Epithelial cell of esophagus (primary cell): ENCODE measurements around the gene SMAD9.

Source experiments
- DNase-seq: peaks from one replicate; pipeline ENCODE4 v3.0.0; 2010; ENCODE audit warnings: low read depth
- H3K4me3 ChIP-seq: 2 replicates; pipeline ENCODE4 v1.5.1; 2011; ENCODE audit warnings: mild to moderate bottlenecking, low read length, control low read depth
- TF ChIP-seq, protein P1 (sequence below): IDR thresholded peaks from 2 replicates; pipeline ENCODE4 v1.5.1; 2011; ENCODE audit warnings: low read depth, mild to moderate bottlenecking, low read length, control low read depth, inconsistent platforms; ENCODE audit not compliant: insufficient read depth; ENCODE audit errors: missing control alignments

The SMAD9 gene

GRCh38 chr13:36913463-36913862 is 6.6 kb downstream of the SMAD9 start:
- no peak for DNase-seq
- no peak overlapping the region for H3K4me3 ChIP-seq
- TF ChIP-seq, protein P1, sequence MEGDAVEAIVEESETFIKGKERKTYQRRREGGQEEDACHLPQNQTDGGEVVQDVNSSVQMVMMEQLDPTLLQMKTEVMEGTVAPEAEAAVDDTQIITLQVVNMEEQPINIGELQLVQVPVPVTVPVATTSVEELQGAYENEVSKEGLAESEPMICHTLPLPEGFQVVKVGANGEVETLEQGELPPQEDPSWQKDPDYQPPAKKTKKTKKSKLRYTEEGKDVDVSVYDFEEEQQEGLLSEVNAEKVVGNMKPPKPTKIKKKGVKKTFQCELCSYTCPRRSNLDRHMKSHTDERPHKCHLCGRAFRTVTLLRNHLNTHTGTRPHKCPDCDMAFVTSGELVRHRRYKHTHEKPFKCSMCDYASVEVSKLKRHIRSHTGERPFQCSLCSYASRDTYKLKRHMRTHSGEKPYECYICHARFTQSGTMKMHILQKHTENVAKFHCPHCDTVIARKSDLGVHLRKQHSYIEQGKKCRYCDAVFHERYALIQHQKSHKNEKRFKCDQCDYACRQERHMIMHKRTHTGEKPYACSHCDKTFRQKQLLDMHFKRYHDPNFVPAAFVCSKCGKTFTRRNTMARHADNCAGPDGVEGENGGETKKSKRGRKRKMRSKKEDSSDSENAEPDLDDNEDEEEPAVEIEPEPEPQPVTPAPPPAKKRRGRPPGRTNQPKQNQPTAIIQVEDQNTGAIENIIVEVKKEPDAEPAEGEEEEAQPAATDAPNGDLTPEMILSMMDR, result no peak

- TF ChIP-seq, protein P1, result no peak
- H3K4me3 ChIP-seq, result no peak overlapping the region
- DNase-seq, result no peak
Measured at GRCh38 chr13:36912973-36913372, 7.1 kb downstream of the SMAD9 start.

- DNase-seq, result no peak
- TF ChIP-seq, protein P1, result no peak
Measured at GRCh38 chr13:36912369-36912768, 7.7 kb downstream of the SMAD9 start.

GRCh38 chr13:36910545-36910944 is 9.5 kb downstream of the SMAD9 start:
- TF ChIP-seq, protein P1, result no peak
- DNase-seq, result no peak

More at GRCh38 chr13:36912369-36912768, 7.7 kb downstream of the SMAD9 start:
- H3K4me3 ChIP-seq, result no peak overlapping the region

GRCh38 chr13:36907821-36908220 is 12.2 kb downstream of the SMAD9 start:
- TF ChIP-seq, protein P1, result no peak
- no peak overlapping the region for H3K4me3 ChIP-seq
- DNase-seq, result no peak

More at GRCh38 chr13:36910545-36910944, 9.5 kb downstream of the SMAD9 start:
- no peak overlapping the region for H3K4me3 ChIP-seq

DNA sequence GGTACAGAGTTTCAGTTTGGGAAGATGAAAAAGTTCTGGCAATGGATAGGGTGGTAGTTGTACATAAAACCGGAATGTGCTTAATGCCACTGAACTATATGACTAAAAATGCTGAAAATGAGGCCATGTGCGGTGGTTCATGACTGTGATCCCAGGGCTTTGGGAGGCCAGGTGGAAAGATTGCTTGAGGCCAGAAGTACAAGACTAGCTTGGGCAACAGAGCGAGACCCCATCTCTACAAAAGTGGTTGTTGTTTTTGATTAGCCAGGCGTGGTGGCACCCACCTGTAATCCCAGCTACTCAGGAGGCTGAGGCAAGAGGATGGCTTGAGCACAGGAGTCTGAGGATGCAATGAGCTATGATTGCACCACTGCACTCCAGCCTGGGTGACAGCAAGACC is 12.8 kb downstream of the SMAD9 start:
- no peak for DNase-seq
- H3K4me3 ChIP-seq, result no peak overlapping the region
- TF ChIP-seq, protein P1, result no peak

- H3K4me3 ChIP-seq, result no peak overlapping the region
- TF ChIP-seq, protein P1, result no peak
- DNase-seq, result no peak
Measured at GRCh38 chr13:36905944-36906343, 14.1 kb downstream of the SMAD9 start.
